SIG-M5 (cell line): Measurements from ENCODE around the gene LRRC32.

ENCODE experiments used
- DNase-seq: peaks from one replicate; lab custom pipeline; 2025; lab: John Stamatoyannopoulos, UW

LRRC32 gene, protein sequence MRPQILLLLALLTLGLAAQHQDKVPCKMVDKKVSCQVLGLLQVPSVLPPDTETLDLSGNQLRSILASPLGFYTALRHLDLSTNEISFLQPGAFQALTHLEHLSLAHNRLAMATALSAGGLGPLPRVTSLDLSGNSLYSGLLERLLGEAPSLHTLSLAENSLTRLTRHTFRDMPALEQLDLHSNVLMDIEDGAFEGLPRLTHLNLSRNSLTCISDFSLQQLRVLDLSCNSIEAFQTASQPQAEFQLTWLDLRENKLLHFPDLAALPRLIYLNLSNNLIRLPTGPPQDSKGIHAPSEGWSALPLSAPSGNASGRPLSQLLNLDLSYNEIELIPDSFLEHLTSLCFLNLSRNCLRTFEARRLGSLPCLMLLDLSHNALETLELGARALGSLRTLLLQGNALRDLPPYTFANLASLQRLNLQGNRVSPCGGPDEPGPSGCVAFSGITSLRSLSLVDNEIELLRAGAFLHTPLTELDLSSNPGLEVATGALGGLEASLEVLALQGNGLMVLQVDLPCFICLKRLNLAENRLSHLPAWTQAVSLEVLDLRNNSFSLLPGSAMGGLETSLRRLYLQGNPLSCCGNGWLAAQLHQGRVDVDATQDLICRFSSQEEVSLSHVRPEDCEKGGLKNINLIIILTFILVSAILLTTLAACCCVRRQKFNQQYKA

GRCh38 chr11:76670485-76671236, at the start of gene LRRC32:
Gene LRRC32, minus strand, starts transcription at chr11:76670747. Its CDS starts 4,793 bp downstream, at chr11:76665954.
- no peak for DNase-seq

GRCh38 chr11:76719686-76720085, 49.1 kb upstream of the LRRC32 start:
- no peak for DNase-seq

GRCh38 chr11:76719281-76719680, 48.7 kb upstream of the LRRC32 start:
- DNase-seq = no peak

DNA sequence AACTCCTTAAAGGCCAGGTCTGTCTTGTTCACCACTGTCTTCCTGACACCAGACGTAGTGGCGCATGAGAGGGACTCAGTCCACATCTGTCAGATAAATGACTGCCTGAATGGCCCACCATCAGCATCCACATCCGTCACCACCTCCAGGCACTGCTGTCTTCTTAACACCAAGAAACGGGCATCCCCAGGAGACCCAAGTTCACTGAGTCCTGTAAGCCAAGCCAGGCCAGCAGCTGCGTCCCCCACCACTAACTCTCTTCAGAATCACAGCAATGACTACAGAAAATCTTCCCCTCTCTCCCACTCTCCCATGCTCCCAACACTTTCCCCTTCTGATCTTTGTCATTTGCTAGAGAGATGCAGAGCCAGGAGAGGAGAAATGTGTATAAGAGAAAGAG, 47.3 kb upstream of the LRRC32 start:
- DNase-seq = no peak

GRCh38 chr11:76717369-76717768, 46.8 kb upstream of the LRRC32 start:
- no peak for DNase-seq

- no peak for DNase-seq
These were observed 45.7 kb upstream of the LRRC32 start for GRCh38 chr11:76716268-76716667.

- no peak for DNase-seq
These were observed 43.9 kb upstream of the LRRC32 start for GRCh38 chr11:76714493-76714892.

GRCh38 chr11:76713499-76713898, 43.0 kb upstream of the LRRC32 start:
- no peak for DNase-seq

DNA sequence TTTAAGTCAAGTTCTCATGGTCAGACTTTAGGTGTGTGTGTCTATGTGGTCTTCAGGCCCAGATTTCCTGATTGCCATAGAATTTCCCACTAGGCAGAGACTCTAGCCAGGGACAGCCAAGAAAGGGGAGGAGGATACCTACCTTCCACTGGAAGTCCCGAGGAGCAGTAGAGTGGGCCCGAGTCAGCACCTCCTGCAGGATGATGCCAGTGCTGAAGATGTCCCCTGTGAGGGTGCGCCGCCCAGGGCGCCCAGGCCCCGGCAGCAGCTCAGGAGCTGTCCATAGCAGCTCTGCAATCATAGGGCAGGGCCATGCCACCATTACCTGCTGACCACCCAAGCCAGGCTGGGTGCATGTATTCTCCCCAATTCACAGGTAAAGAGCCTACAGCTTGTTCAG, 41.6 kb upstream of the LRRC32 start:
- DNase-seq = no peak

DNA sequence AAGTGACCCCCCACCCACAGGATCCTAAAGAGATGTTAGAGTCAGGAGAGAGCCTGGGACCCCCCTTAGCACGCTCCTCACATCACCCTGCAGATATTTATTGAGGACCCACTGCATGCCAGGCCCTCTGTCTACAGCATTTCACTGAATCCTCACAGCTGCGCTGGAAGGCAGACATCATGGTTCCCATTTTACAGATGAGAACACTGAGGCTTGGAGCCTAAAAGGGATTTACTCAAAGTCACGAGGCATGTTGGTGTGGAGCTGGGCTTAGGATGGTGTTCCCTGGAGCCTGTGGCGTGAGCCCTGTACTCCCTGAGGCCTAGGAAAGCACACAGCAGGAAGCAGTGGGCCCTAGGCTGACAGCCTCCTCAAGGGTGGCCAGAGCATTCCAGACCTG, 39.2 kb upstream of the LRRC32 start:
- no peak for DNase-seq

- DNase-seq = no peak
These were observed 38.6 kb upstream of the LRRC32 start for GRCh38 chr11:76708972-76709660.

GRCh38 chr11:76707293-76707825, 36.8 kb upstream of the LRRC32 start:
- no peak for DNase-seq

GRCh38 chr11:76706667-76707066, 36.1 kb upstream of the LRRC32 start:
- DNase-seq = no peak

GRCh38 chr11:76705826-76706225, 35.3 kb upstream of the LRRC32 start:
- DNase-seq = no peak

DNA sequence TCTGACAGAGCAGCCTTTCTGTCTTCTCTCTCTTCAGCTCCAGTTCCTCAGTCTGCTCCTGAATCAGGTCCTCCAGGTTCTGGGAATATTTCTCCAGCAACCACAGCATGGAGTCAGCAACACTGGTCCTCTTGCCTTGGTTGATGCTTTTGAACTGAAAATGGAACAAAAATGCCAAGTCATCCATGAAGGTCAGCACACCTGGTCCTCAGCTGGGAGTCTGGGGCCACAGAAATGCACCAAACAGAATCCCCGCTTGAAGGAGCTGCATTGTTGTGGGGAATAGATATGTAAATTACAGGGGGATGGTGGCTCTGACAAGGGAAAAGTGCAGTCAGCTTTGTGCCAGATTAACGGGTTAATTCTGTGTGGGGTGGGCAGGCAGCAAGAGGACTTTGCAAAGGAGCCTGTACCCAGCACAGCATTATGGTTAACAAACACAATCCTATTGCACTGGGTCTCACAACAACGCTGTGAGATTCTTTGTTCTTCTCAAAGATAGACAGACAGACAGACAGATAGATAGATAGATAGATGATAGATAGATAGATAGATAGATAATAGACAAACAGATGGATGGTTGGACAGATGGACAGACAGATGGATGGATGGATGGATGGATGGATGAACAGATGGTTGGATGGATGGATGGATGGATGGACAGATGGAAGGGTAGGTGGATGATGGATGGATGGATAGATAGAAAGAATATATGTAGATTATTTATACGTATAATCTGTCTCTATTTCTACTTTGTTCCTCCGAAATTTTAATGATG, 33.8 kb upstream of the LRRC32 start:
- DNase-seq = no peak

GRCh38 chr11:76703707-76704106, 33.2 kb upstream of the LRRC32 start:
- DNase-seq = no peak

DNA sequence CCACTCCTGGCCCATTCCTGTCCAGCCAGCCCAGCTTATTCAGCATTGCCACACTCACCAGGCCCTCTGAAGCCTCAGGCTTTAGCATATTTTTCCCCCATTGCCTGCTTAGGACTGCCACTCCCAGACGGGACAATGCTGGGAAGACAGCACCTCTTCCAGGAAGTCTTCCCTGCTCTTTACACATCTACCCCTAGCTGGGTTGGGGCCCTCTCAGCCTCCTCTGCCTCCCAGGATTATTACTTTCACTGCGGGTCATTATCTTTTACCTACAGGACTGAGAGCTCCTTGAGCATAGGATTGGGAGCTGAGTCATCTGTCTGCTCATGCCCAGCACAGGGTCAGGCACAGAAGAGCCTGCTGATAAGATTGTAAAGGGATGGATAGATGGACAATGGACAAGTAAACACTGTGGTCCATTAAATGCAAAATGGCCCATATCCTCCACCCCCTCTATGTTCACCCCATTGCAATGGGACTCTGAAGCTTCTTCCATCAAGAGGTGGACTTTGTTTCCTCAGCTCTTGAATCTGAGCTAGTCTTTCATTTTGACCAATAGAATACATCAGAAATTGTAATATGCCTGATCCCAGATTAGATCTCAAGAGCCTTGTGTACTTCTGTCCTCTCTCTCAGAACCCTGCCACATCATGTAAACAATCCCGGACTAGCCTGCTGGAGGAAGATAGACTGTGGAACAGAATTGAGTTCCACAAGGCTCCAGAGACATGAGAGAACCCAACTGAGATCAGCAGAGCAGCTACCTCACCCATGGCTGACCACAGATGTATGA, 32.0 kb upstream of the LRRC32 start:
- no peak for DNase-seq

DNA sequence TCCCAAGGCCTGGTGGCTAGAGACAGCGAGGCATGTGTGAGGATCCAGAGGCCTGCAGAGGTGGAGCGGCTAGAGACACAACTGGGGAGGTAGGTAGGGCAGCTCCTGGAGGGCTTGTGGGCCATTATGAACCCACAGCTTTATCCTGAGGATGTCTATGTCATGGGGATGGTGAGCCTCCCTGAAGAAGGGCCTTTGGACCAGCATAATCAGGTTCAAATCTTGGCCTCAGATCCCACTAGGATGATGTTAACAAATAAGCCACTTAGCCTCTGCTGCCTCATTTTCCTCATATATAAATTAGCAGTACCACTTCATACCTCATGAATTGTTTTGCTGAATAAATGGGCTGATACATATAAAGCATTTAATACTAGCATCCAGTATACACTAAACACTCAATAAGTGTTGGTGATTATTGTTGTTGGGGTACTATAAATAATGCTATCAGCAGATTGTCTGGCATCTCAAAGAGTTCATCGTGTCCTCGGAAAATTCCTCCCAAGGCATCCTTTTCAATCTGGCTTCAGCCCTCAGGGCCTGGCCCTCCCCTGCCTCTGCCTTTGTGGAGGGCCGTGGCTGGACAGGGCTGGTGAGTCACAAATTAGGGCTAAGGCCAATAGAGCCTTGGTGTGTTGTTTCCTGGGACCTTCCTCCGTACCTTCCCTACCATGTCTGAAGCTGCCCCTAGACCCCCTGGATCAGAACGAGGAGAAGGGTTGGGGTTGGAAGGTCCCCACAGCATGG, 30.9 kb upstream of the LRRC32 start:
- no peak for DNase-seq
